ENCODE measurements around the gene CASD1.
A peak's percentile ranks its signal among the peaks of the same experiment; 100 is the strongest.

DNA sequence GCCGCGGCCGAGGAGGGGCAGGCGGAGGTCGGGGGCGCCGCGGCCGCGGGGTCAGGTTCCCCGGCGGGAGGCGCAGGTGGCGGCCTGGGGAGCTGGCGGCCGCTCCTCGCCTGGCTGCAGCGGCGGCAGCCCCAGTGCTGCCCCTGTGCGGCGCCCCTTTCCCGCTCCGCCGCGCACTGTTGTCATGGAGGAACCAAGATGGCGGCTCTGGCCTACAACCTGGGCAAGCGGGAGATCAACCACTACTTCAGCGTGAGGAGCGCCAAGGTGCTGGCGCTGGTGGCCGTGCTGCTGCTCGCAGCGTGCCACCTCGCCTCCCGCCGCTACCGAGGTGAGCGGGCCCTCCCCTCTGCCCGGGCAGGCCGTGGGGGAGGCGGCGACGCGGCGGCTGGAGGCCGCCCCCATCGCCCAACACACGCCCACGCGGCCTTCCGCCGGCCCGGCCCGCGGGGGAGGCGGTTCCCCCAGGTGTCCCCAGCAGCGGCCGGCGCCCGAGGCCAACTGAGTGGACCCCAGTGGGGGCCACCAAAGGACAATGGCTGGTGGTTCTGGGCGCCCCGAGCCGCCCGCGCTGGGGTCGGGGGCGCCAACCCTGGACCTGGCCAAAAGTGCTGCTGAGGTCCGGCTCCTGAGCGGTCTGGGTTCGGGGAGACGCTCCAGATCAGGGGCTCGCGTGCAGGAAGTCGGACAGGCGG lies 425 bp downstream of the CASD1 start:
- TF ChIP-seq CTCF (conservative IDR thresholded peaks at IDR 0.05; ENCODE audit: low read length), result 0 out of 2 replicates have a peak, but pooled peaks have one; percentile 28
- no peak for TF ChIP-seq EZH2phosphoT487 (IDR thresholded peaks at IDR 0.05; ENCODE audit: borderline replicate concordance, low read depth, low read length)
